Left ventricle myocardium inferior (tissue), 1 donor: ENCODE results near the gene STARD10. TPM values are rescaled to one million over a fixed set of nuclear protein-coding genes. Genes with fewer than 3 reads are reported as not detected.
"Not testable (repeated sequence)": the region's sequence is repeated elsewhere in the genome, so short reads cannot be mapped to it uniquely, and the experiment has no call there.

Experiments used
- DNase-seq: peaks from one replicate; pipeline ENCODE4 v3.0.0-alpha.2; 2020
- H3K27ac ChIP-seq: fragments of 200-600 bp; replicated peaks from 2 replicates; pipeline ENCODE4 v1.8.0; 2021
- H3K27me3 ChIP-seq: fragments of 200-600 bp; 2 replicates; pipeline ENCODE4 v1.8.0; 2021; ENCODE audit warnings: low read depth
- H3K36me3 ChIP-seq: fragments of 200-600 bp; 2 replicates; pipeline ENCODE4 v1.8.0; 2021
- H3K4me1 ChIP-seq: fragments of 200-600 bp; 2 replicates; pipeline ENCODE4 v1.8.0; 2021
- H3K4me3 ChIP-seq: fragments of 200-600 bp; 2 replicates; pipeline ENCODE4 v1.8.0; 2021; ENCODE audit warnings: mild to moderate bottlenecking, moderate library complexity
- H3K9me3 ChIP-seq: fragments of 200-600 bp; replicated peaks from 2 replicates; pipeline ENCODE4 v1.8.0; 2021
- intact Hi-C: fragments of 100-400 bp; cut with micrococcal nuclease; formaldehyde crosslinking; loops from one replicate; pipeline ENCODE4 v1.11.0; 2022
- total RNA-seq: library from RNA; stranded (reverse); fragmentation: NEBNext Ultra II Directional; extraction: Animal tissue kit (Norgen Biotek cat#: 25700); gene quantifications from one replicate; pipeline ENCODE4 v1.2.1, GENCODE V29; 2021
- TF ChIP-seq, protein P1 (sequence below): fragments of 200-600 bp; IDR thresholded peaks from 2 replicates; pipeline ENCODE4 v1.8.0; 2021; ENCODE audit warnings: antibody characterized with exemption, mild to moderate bottlenecking, borderline replicate concordance
- donor health status: DM: no; HTN: yes; CAD: no; lungs with severe emphysema.

Gene STARD10
- total RNA-seq, 1 donor from 2014 or later, result 93.6 TPM

- Histone ChIP-seq H3K4me1 (peaks cover 18% of the 10 kb centered on the region), H3K4me3 (no peak overlapping the region), H3K9me3 (no peaks in the 10 kb centered on the region), H3K36me3 (peaks cover 14% of the 10 kb centered on the region), H3K27ac (peak overlapping the region; percentile 38), H3K27me3 (no peaks in the 10 kb centered on the region)
- no peak for DNase-seq
- intact Hi-C loops, result no loop called here
- TF ChIP-seq, protein P1, sequence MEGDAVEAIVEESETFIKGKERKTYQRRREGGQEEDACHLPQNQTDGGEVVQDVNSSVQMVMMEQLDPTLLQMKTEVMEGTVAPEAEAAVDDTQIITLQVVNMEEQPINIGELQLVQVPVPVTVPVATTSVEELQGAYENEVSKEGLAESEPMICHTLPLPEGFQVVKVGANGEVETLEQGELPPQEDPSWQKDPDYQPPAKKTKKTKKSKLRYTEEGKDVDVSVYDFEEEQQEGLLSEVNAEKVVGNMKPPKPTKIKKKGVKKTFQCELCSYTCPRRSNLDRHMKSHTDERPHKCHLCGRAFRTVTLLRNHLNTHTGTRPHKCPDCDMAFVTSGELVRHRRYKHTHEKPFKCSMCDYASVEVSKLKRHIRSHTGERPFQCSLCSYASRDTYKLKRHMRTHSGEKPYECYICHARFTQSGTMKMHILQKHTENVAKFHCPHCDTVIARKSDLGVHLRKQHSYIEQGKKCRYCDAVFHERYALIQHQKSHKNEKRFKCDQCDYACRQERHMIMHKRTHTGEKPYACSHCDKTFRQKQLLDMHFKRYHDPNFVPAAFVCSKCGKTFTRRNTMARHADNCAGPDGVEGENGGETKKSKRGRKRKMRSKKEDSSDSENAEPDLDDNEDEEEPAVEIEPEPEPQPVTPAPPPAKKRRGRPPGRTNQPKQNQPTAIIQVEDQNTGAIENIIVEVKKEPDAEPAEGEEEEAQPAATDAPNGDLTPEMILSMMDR, result no peak
Measured at GRCh38 chr11:72808331-72808798, 14.5 kb upstream of the STARD10 start.

DNA sequence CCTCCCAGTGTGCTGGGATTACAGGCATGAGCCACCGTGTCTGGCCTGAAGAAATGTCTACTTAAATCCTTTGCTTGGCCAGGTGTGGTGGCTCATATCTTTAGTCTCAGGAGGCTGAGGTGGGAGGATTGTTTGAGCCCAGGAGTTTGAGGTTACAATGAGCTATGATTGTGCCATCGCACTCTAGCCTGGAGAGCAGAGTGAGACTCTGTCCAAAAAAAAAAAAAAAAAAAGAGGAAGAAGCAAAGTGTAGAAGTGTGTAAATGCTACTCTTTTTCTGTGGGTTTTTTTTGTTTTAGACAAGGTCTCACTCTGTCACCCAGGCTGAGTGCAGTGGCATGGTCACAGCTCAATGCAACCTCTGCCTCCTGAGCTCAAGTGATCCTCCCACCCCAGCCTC is 13.9 kb upstream of the STARD10 start:
- Histone ChIP-seq H3K4me1 (peaks cover 12% of the 10 kb centered on the region), H3K27me3 (no peaks in the 10 kb centered on the region), H3K27ac (peak overlapping the region; percentile 38), H3K9me3 (no peaks in the 10 kb centered on the region), H3K4me3 (no peak overlapping the region), H3K36me3 (peaks cover 14% of the 10 kb centered on the region)
- intact Hi-C loops, result no loop called here
- TF ChIP-seq, protein P1, result no peak
- no peak for DNase-seq

GRCh38 chr11:72807021-72807693 is 13.3 kb upstream of the STARD10 start:
- no peak for DNase-seq
- intact Hi-C loops, result no loop called here
- peaks cover 14% of the 10 kb centered on the region for H3K36me3 ChIP-seq
- no peaks in the 10 kb centered on the region for H3K27me3 ChIP-seq
- H3K9me3 ChIP-seq, result no peaks in the 10 kb centered on the region
- peak overlapping the region; percentile 38 for H3K27ac ChIP-seq
- H3K4me1 ChIP-seq, result peaks cover 6% of the 10 kb centered on the region
- TF ChIP-seq, protein P1, result no peak
- no peak overlapping the region for H3K4me3 ChIP-seq

DNA sequence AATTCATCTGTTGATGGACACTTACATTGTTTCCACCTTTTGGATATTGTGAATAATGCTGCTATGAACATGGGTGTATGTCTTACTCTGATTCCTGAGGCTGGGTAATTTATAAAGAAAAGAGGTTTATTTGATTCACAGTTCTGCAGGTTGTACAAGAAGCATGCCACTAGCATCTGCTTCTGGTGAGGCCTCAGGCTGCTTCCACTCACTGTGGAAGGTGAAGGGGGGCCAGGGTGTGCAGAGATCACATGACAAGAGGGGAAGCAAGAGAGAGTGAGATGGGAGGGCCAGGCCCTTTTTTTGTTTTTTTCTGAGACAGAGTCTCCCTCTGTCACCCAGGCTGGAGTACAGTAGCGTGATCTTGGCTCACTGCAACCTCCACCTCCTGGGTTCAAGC is 12.5 kb upstream of the STARD10 start:
- H3K9me3 ChIP-seq, H3K27me3 ChIP-seq, H3K27ac ChIP-seq, H3K4me3 ChIP-seq, intact Hi-C loops, H3K4me1 ChIP-seq, DNase-seq: not testable (repeated sequence)
- peaks cover 14% of the 10 kb centered on the region for H3K36me3 ChIP-seq

- H3K27ac ChIP-seq, result no peak overlapping the region
- TF ChIP-seq, protein P1, result no peak
- H3K9me3 ChIP-seq, result no peaks in the 10 kb centered on the region
- no peaks in the 10 kb centered on the region for H3K27me3 ChIP-seq
- H3K4me1 ChIP-seq, result no peaks in the 10 kb centered on the region
- no peak overlapping the region for H3K4me3 ChIP-seq
- intact Hi-C loops, result no loop called here
- H3K36me3 ChIP-seq, result peaks cover 14% of the 10 kb centered on the region
- no peak for DNase-seq
Measured at GRCh38 chr11:72805216-72805615, 11.4 kb upstream of the STARD10 start.

GRCh38 chr11:72802822-72803221 is 9.0 kb upstream of the STARD10 start:
- intact Hi-C loops, result no loop called here
- no peaks in the 10 kb centered on the region for H3K36me3 ChIP-seq
- H3K4me3 ChIP-seq, result no peak overlapping the region
- no peaks in the 10 kb centered on the region for H3K27me3 ChIP-seq
- no peak overlapping the region for H3K27ac ChIP-seq
- H3K4me1 ChIP-seq, result no peaks in the 10 kb centered on the region
- TF ChIP-seq, protein P1, result no peak
- H3K9me3 ChIP-seq, result no peaks in the 10 kb centered on the region
- DNase-seq, result no peak
